GM08714 (cell line): Measurements from ENCODE around the gene RAPGEF6.

Source experiments
- H3K4me3 ChIP-seq: fragments of 200-500 bp; sonication (Bioruptor generic); 2 replicates; pipeline ENCODE4 v1.5.1; 2014; ENCODE audit warnings: mild to moderate bottlenecking, low read length, inconsistent platforms
- ZNF274 ChIP-seq: IDR thresholded peaks from 2 replicates; pipeline ENCODE4 v1.6.1; 2012; ENCODE audit warnings: mild to moderate bottlenecking, low read depth, low read length

The RAPGEF6 gene

GRCh38 chr5:131396015-131396414, 239.0 kb downstream of the RAPGEF6 start:
- TF ChIP-seq ZNF274, result no peak
- H3K4me3 ChIP-seq, result no peak overlapping the region; the same call in 1 of the 2 replicates

- no peak for TF ChIP-seq ZNF274
- no peak overlapping the region for H3K4me3 ChIP-seq
Observed at GRCh38 chr5:131394128-131394527, 240.9 kb downstream of the RAPGEF6 start.

- no peak for TF ChIP-seq ZNF274
- H3K4me3 ChIP-seq, result no peak overlapping the region
Observed at GRCh38 chr5:131393498-131393968, 241.5 kb downstream of the RAPGEF6 start.

GRCh38 chr5:131392466-131393095, 242.4 kb downstream of the RAPGEF6 start:
- no peak overlapping the region for H3K4me3 ChIP-seq
- no peak for TF ChIP-seq ZNF274

GRCh38 chr5:131389869-131390265, 245.2 kb downstream of the RAPGEF6 start:
- H3K4me3 ChIP-seq, result no peak overlapping the region
- no peak for TF ChIP-seq ZNF274

GRCh38 chr5:131389096-131389868, 245.7 kb downstream of the RAPGEF6 start:
- H3K4me3 ChIP-seq, result no peak overlapping the region
- TF ChIP-seq ZNF274, result no peak

- TF ChIP-seq ZNF274, result no peak
- no peak overlapping the region for H3K4me3 ChIP-seq
Observed at GRCh38 chr5:131387255-131387654, 247.8 kb downstream of the RAPGEF6 start.

- TF ChIP-seq ZNF274, result no peak
- no peak overlapping the region for H3K4me3 ChIP-seq
Observed at GRCh38 chr5:131386779-131387178, 248.2 kb downstream of the RAPGEF6 start.

- H3K4me3 ChIP-seq, result no peak overlapping the region
- no peak for TF ChIP-seq ZNF274
Observed at GRCh38 chr5:131386124-131386523, 248.9 kb downstream of the RAPGEF6 start.

- H3K4me3 ChIP-seq, result no peak overlapping the region
- no peak for TF ChIP-seq ZNF274
Observed at GRCh38 chr5:131384616-131385214, 250.3 kb downstream of the RAPGEF6 start.

GRCh38 chr5:131384173-131384572, 250.9 kb downstream of the RAPGEF6 start:
- H3K4me3 ChIP-seq, result no peak overlapping the region
- TF ChIP-seq ZNF274, result no peak

GRCh38 chr5:131382407-131383395, 252.3 kb downstream of the RAPGEF6 start:
- peak overlapping the region; percentile 32; the same call in 1 of the 2 replicates for H3K4me3 ChIP-seq
- no peak for TF ChIP-seq ZNF274

GRCh38 chr5:131381777-131382176, 253.3 kb downstream of the RAPGEF6 start:
- TF ChIP-seq ZNF274, result no peak
- no peak overlapping the region for H3K4me3 ChIP-seq

GRCh38 chr5:131381021-131381420, 254.0 kb downstream of the RAPGEF6 start:
- peak overlapping the region; percentile 42; the same call in 1 of the 2 replicates for H3K4me3 ChIP-seq

GRCh38 chr5:131380238-131380637, 254.8 kb downstream of the RAPGEF6 start:
- H3K4me3 ChIP-seq, result peak overlapping the region; percentile 9; the same call in 1 of the 2 replicates

More at GRCh38 chr5:131381021-131381420, 254.0 kb downstream of the RAPGEF6 start:
- TF ChIP-seq ZNF274, result no peak
